Breast epithelium (tissue), 4 donors: ENCODE measurements around the gene PPM1F. TPM values are rescaled to one million over a fixed set of nuclear protein-coding genes. Genes with fewer than 3 reads are reported as not detected.

Experiments used
- DNase-seq, 2 donors: peaks; one replicate each; pipeline ENCODE4 v3.0.0-alpha.2; 2019; ENCODE audit warnings: low spot score in 2 of 2
- H3K27ac ChIP-seq, 2 donors: fragments of 200-600 bp; sonication (generic) in 1 of 2; one replicate each; pipeline ENCODE4 v1.5.1; 2016 to 2019; ENCODE audit warnings: mild to moderate bottlenecking in 1 of 2
- H3K27me3 ChIP-seq, 2 donors: fragments of 200-600 bp; sonication (generic) in 1 of 2; one replicate each; pipeline versions ENCODE4 v1.5.1 to v1.6.0; 2017 to 2019; ENCODE audit warnings: control low read depth in 1 of 2, mild to moderate bottlenecking in 1 of 2
- H3K36me3 ChIP-seq: fragments of 200-600 bp; one replicate; pipeline ENCODE4 v1.5.1; 2019
- H3K4me1 ChIP-seq, 2 donors: fragments of 200-600 bp; sonication (generic); one replicate each; pipeline ENCODE4 v1.5.1; 2016 to 2019; ENCODE audit warnings: control low read depth in 1 of 2
- H3K4me3 ChIP-seq, 3 donors: fragments of 200-600 bp; sonication (generic); 1 replicate in 2 of 3; 2 replicates in 1 of 3; pipeline ENCODE4 v1.5.1; 2016 to 2019; ENCODE audit warnings: mild to moderate bottlenecking in 3 of 3, moderate library complexity in 2 of 3
- H3K9me3 ChIP-seq, 2 donors: fragments of 200-600 bp; sonication (generic) in 1 of 2; one replicate each; pipeline ENCODE4 v1.5.1; 2016 to 2019; ENCODE audit warnings: control low read depth in 1 of 2
- POLR2A ChIP-seq: fragments of 450-650 bp; IDR thresholded peaks from one replicate; pipeline ENCODE4 v1.6.1; 2016; ENCODE audit warnings: antibody characterized with exemption, mild to moderate bottlenecking, moderate library complexity
- POLR2AphosphoS5 ChIP-seq, 3 donors: sonication (generic); formaldehyde crosslinking; IDR thresholded peaks; one replicate each; pipeline ENCODE4 v1.6.1; 2017; ENCODE audit warnings: antibody characterized with exemption in 3 of 3
- intact Hi-C: fragments of 100-400 bp; cut with DNase I; formaldehyde crosslinking; loops from one replicate; pipeline ENCODE4 v1.15.1; 2023; ENCODE audit warnings: low total_unique reads
- total RNA-seq, 3 donors: library from RNA; depleted of rRNA; stranded (reverse); fragments of >200 nt; gene quantifications; one replicate each; pipeline ENCODE4 v1.1.0, GENCODE V29; 2016
- TF ChIP-seq, protein P1 (sequence below), 3 donors: fragments of 450-650 bp; IDR thresholded peaks; one replicate each; pipeline ENCODE4 v1.5.1; 2016 to 2017; ENCODE audit warnings: antibody characterized with exemption in 3 of 3, mild to moderate bottlenecking in 3 of 3, moderate library complexity in 3 of 3

Gene PPM1F
- total RNA-seq, 3 donors from 2014 or later, result 24.3 to 45.2 (median 28.1) TPM

DNA sequence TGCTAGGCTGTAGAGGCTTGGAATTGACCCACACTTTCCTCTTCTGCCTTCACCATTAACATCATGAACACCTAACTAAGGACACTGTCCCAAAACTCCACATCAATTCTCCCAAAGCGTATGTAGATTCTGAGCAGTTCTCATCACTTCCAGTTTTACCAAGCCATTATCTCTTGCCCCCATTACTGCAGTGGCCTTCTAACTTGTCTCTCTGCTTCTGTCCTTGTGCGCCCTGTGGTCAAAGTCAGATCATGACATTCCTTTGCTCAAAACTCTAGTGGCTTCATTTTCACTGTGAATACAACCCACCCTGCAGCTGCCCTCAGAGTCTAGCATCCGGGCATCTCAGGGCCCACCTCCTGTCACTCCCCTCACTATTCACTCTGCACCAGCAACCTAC, 43.0 kb upstream of the PPM1F start:
- no peak overlapping the region for H3K4me3 ChIP-seq
- H3K27ac ChIP-seq, result no peak overlapping the region
- TF ChIP-seq POLR2A, result no peak
- TF ChIP-seq POLR2AphosphoS5 (IDR thresholded peaks at IDR 0.05), result no peak
- TF ChIP-seq, protein P1, sequence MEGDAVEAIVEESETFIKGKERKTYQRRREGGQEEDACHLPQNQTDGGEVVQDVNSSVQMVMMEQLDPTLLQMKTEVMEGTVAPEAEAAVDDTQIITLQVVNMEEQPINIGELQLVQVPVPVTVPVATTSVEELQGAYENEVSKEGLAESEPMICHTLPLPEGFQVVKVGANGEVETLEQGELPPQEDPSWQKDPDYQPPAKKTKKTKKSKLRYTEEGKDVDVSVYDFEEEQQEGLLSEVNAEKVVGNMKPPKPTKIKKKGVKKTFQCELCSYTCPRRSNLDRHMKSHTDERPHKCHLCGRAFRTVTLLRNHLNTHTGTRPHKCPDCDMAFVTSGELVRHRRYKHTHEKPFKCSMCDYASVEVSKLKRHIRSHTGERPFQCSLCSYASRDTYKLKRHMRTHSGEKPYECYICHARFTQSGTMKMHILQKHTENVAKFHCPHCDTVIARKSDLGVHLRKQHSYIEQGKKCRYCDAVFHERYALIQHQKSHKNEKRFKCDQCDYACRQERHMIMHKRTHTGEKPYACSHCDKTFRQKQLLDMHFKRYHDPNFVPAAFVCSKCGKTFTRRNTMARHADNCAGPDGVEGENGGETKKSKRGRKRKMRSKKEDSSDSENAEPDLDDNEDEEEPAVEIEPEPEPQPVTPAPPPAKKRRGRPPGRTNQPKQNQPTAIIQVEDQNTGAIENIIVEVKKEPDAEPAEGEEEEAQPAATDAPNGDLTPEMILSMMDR (IDR thresholded peaks at IDR 0.05), result no peak
- H3K4me1 ChIP-seq, result no peaks in the 10 kb centered on the region
- intact Hi-C loops, result no loop called here
- H3K36me3 ChIP-seq, result no peaks in the 10 kb centered on the region
- no peak for DNase-seq
- no peaks in the 10 kb centered on the region for H3K9me3 ChIP-seq
- H3K27me3 ChIP-seq, result no peaks in the 10 kb centered on the region

- Histone ChIP-seq H3K27me3 (no peaks in the 10 kb centered on the region), H3K36me3 (no peaks in the 10 kb centered on the region), H3K27ac (no peak overlapping the region), H3K4me1 (no peaks in the 10 kb centered on the region), H3K4me3 (no peak overlapping the region), H3K9me3 (no peaks in the 10 kb centered on the region)
- TF ChIP-seq, protein P1 (IDR thresholded peaks at IDR 0.05), result no peak
- TF ChIP-seq POLR2A (no peak), POLR2AphosphoS5 (IDR thresholded peaks at IDR 0.05) (no peak)
- intact Hi-C loops, result loop anchor here (5.0 kb wide), 1 partner anchor 417 kb away; no protein-coding TSS in a partner anchor
- no peak for DNase-seq
Measured at GRCh38 chr22:21994881-21995444, 42.3 kb upstream of the PPM1F start.

DNA sequence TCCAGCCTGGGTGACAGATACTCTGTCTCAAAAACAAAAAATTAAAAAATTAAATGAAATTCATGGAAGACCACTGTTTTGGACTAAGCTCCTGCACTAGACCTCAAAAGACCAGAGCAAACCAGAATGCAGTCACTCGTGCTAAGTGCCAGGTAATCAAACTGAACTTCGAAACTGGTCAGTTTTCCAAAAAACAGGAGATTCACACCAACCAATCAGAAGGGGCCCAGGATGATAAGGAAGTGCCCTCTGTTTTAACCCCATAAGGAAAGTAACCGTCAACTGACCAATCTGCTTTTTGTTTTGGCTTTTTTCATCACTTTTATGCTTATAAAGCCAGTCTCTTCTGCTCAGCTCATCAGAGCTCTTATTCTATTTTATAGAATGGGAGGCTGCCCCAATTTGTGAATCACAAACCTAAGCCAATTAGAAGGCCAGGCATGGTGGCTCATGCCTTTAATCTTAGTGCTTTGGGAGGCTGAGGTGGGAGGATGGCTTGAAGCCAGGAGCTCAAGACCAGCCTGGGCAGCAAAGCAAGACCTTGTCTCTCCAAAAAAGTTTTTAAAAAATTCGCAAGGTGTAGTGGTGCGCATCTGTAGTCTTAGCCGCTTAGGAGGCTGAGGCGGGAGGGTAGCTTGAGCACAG, 40.1 kb upstream of the PPM1F start:
- Histone ChIP-seq H3K9me3 (no peaks in the 10 kb centered on the region), H3K36me3 (no peaks in the 10 kb centered on the region), H3K4me1 (no peaks in the 10 kb centered on the region), H3K4me3 (no peak overlapping the region), H3K27me3 (no peaks in the 10 kb centered on the region), H3K27ac (no peak overlapping the region)
- intact Hi-C loops, result loop anchor here (5.0 kb wide), 1 partner anchor 420 kb away; no protein-coding TSS in a partner anchor
- TF ChIP-seq, protein P1 (IDR thresholded peaks at IDR 0.05), result no peak
- no peak for TF ChIP-seq POLR2A
- no peak for TF ChIP-seq POLR2AphosphoS5 (IDR thresholded peaks at IDR 0.05)
- DNase-seq, result no peak

DNA sequence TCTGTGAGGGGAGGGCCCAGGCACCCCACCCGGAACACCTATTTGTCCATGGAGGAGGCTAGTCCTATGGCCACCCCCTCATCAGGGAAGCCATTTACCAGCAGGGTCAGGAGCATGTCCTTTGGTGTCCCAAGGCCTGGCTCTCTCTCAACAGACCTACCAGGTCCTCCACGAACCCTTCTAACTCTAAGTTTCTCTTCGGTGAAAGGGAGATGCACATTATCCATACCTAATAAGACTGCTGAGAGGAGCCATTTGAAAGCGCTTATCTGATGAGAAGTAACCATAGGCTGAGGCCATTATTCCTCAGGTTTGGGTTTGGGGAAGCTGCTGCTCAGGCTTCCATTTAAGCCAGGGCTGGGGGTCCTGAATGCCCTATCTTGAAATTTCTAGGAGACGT, 39.1 kb upstream of the PPM1F start:
- TF ChIP-seq POLR2AphosphoS5 (IDR thresholded peaks at IDR 0.05) (no peak), POLR2A (no peak)
- TF ChIP-seq, protein P1 (IDR thresholded peaks at IDR 0.05), result no peak
- no peak overlapping the region for H3K27ac ChIP-seq
- H3K27me3 ChIP-seq, result no peaks in the 10 kb centered on the region
- intact Hi-C loops, result loop anchor here (5.0 kb wide), 1 partner anchor 421 kb away; no protein-coding TSS in a partner anchor
- DNase-seq, result no peak
- H3K4me3 ChIP-seq, result no peak overlapping the region
- H3K4me1 ChIP-seq, result no peaks in the 10 kb centered on the region
- no peaks in the 10 kb centered on the region for H3K9me3 ChIP-seq
- H3K36me3 ChIP-seq, result no peaks in the 10 kb centered on the region

DNA sequence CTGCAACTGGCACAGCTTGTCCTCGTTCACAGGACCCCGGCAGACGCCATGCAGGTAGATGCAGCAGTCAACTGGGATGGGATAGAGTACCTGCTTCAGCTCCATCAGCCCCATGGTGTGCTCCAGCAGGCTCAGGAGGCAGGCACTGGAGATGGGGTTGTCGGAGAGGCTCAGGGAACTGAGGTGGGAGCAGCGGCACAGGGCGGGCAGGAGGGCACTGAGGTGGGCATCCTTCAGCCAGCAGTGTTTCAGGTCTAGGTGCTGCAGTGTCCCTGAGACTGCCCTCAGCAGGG, 38.6 kb upstream of the PPM1F start:
- Histone ChIP-seq H3K4me1 (no peaks in the 10 kb centered on the region), H3K27ac (no peak overlapping the region), H3K36me3 (no peaks in the 10 kb centered on the region), H3K27me3 (no peaks in the 10 kb centered on the region), H3K9me3 (no peaks in the 10 kb centered on the region), H3K4me3 (no peak overlapping the region)
- intact Hi-C loops, result loop anchor here (5.0 kb wide), 1 partner anchor 421 kb away; no protein-coding TSS in a partner anchor
- TF ChIP-seq POLR2AphosphoS5 (IDR thresholded peaks at IDR 0.05) (no peak), POLR2A (no peak)
- TF ChIP-seq, protein P1 (IDR thresholded peaks at IDR 0.05), result no peak
- DNase-seq, result no peak
